Neuronal stem cell (in vitro differentiated cells): ENCODE data around the gene SATL1.

Source experiments
- DNase-seq: peaks from one replicate; pipeline ENCODE4 v3.0.0-alpha.2; 2013; ENCODE audit warnings: low spot score
- H2AFZ ChIP-seq: one replicate; pipeline ENCODE4 v1.6.1; 2013; ENCODE audit warnings: mild to moderate bottlenecking, low read length, inconsistent platforms
- H2AK5ac ChIP-seq: 2 replicates; pipeline ENCODE4 v1.6.1; 2013; ENCODE audit warnings: low read depth, mild to moderate bottlenecking, inconsistent platforms, low read length, moderate library complexity, mixed read lengths
- H2BK120ac ChIP-seq: 2 replicates; pipeline ENCODE4 v1.6.1; 2013; ENCODE audit warnings: low read depth, mild to moderate bottlenecking, inconsistent platforms, low read length, moderate library complexity, mixed read lengths
- H2BK12ac ChIP-seq: one replicate; pipeline ENCODE4 v1.6.1; 2013; ENCODE audit warnings: low read length, inconsistent platforms
- H2BK15ac ChIP-seq: 2 replicates; pipeline ENCODE4 v1.6.1; 2013; ENCODE audit warnings: mild to moderate bottlenecking, low read length, inconsistent platforms, mixed read lengths
- H2BK5ac ChIP-seq: one replicate; pipeline ENCODE4 v1.6.1; 2013; ENCODE audit warnings: inconsistent platforms, mild to moderate bottlenecking, low read length, moderate library complexity
- H3K14ac ChIP-seq: one replicate; pipeline ENCODE4 v1.6.1; 2013; ENCODE audit warnings: low read length, inconsistent platforms
- H3K18ac ChIP-seq: 2 replicates; pipeline ENCODE4 v1.6.1; 2013; ENCODE audit warnings: low read length, inconsistent platforms
- H3K23ac ChIP-seq: 2 replicates; pipeline ENCODE4 v1.6.1; 2013; ENCODE audit warnings: low read depth, mild to moderate bottlenecking, mixed read lengths, low read length, inconsistent platforms; ENCODE audit not compliant: poor library complexity
- H3K27ac ChIP-seq: replicated peaks from 3 replicates; pipeline ENCODE4 v1.5.1; 2013; ENCODE audit warnings: low read length, inconsistent platforms
- H3K27me3 ChIP-seq, 3 experiments: 2 replicates each; pipeline ENCODE4 v1.6.1; 2013; ENCODE audit warnings: low read length in 3 of 3, mild to moderate bottlenecking in 2 of 3, inconsistent platforms in 1 of 3, low read depth in 1 of 3, mixed read lengths in 1 of 3, moderate library complexity in 1 of 3; ENCODE audit not compliant: control insufficient read depth in 3 of 3, insufficient read depth in 3 of 3
- H3K36me3 ChIP-seq, 2 donors: replicated peaks in 1 of 2; 2 replicates each; pipeline ENCODE4 v1.6.1; 2013; ENCODE audit warnings: low read length in 2 of 2; ENCODE audit not compliant: control insufficient read depth in 2 of 2, insufficient read depth in 2 of 2
- H3K4ac ChIP-seq: 2 replicates; pipeline ENCODE4 v1.6.1; 2013; ENCODE audit warnings: inconsistent platforms, mild to moderate bottlenecking, low read length, moderate library complexity
- H3K4me1 ChIP-seq, 2 donors: 1 replicate in 1 of 2; 2 replicates in 1 of 2; pipeline ENCODE4 v1.6.1; 2013; ENCODE audit warnings: low read length in 2 of 2, low read depth in 1 of 2; ENCODE audit not compliant: control insufficient read depth in 2 of 2, insufficient read depth in 1 of 2
- H3K4me2 ChIP-seq: one replicate; pipeline ENCODE4 v1.6.1; 2013; ENCODE audit warnings: mild to moderate bottlenecking, low read length, inconsistent platforms; ENCODE audit not compliant: insufficient read depth, poor library complexity, severe bottlenecking
- H3K4me3 ChIP-seq, 2 donors: 2 replicates each; pipeline ENCODE4 v1.5.1; 2013; ENCODE audit warnings: low read length in 2 of 2, mild to moderate bottlenecking in 2 of 2, inconsistent platforms in 1 of 2, moderate library complexity in 1 of 2
- H3K79me1 ChIP-seq: one replicate; pipeline ENCODE4 v1.6.1; 2013; ENCODE audit warnings: low read depth, mild to moderate bottlenecking, inconsistent platforms, low read length, moderate library complexity
- H3K9ac ChIP-seq: one replicate; pipeline ENCODE4 v1.6.1; 2013; ENCODE audit warnings: mild to moderate bottlenecking, low read depth, low read length, inconsistent platforms; ENCODE audit not compliant: poor library complexity
- H3K9me3 ChIP-seq, 2 donors: replicated peaks in 1 of 2; 2 replicates each; pipeline versions ENCODE3 to v1.6.1; 2013; ENCODE audit warnings: low read length in 2 of 2, mild to moderate bottlenecking in 2 of 2, inconsistent platforms in 1 of 2, low read depth in 1 of 2, mixed read lengths in 1 of 2, moderate library complexity in 1 of 2; ENCODE audit not compliant: control insufficient read depth in 2 of 2, insufficient read depth in 1 of 2
- H4K8ac ChIP-seq: one replicate; pipeline ENCODE4 v1.6.1; 2013; ENCODE audit warnings: low read depth, mild to moderate bottlenecking, inconsistent platforms, low read length, moderate library complexity
- H4K91ac ChIP-seq: one replicate; pipeline ENCODE4 v1.6.1; 2013; ENCODE audit warnings: low read length, low read depth, mild to moderate bottlenecking, inconsistent platforms; ENCODE audit not compliant: poor library complexity
- WGBS, 2 donors: extraction: QIAGEN DNeasy Blood & Tissue Kit; methylation state at CpG; one replicate each; pipeline ENCODE4 v1.1.7; 2013; ENCODE audit warnings: missing lambda C conversion rate in 2 of 2, mixed read lengths in 1 of 2; ENCODE audit not compliant: insufficient read length in 2 of 2, insufficient replicate concordance in 1 of 2; ENCODE audit errors: extremely low coverage in 2 of 2; 5-methylcytosine and 5-hydroxymethylcytosine counted together

The SATL1 gene

GRCh38 chrX:85115252-85115651 lies 128.3 kb downstream of the SATL1 start:
- H3K18ac ChIP-seq: no peak overlapping the region
- H2BK12ac ChIP-seq: no peak overlapping the region
- no peak overlapping the region for H3K27ac ChIP-seq
- no peak overlapping the region for H2AFZ ChIP-seq
- H3K4me1 ChIP-seq: no peaks in the 10 kb centered on the region
- H3K9ac ChIP-seq: no peak overlapping the region
- no peak overlapping the region for H2BK5ac ChIP-seq
- H3K4me3 ChIP-seq: no peak overlapping the region
- no peaks in the 10 kb centered on the region for H3K79me1 ChIP-seq
- H4K91ac ChIP-seq: no peak overlapping the region
- no peak overlapping the region for H4K8ac ChIP-seq
- no peak overlapping the region for H3K14ac ChIP-seq
- no CpG with 5 or more reads among the region's 1 CpG for WGBS, 2 donors
- no peak overlapping the region for H3K4me2 ChIP-seq
- no peak overlapping the region for H2AK5ac ChIP-seq
- H3K9me3 ChIP-seq: no peaks in the 10 kb centered on the region
- no peak overlapping the region for H2BK120ac ChIP-seq
- no peak overlapping the region for H2BK15ac ChIP-seq
- no peaks in the 10 kb centered on the region for H3K27me3 ChIP-seq
- H3K36me3 ChIP-seq: no peaks in the 10 kb centered on the region
- no peak for DNase-seq
- H3K23ac ChIP-seq: no peak overlapping the region
- H3K4ac ChIP-seq: no peak overlapping the region

- Histone ChIP-seq H4K8ac (no peak overlapping the region), H3K18ac (no peak overlapping the region), H3K4ac (no peak overlapping the region), H4K91ac (no peak overlapping the region), H3K4me3 (no peak overlapping the region), H3K23ac (no peak overlapping the region), H3K4me2 (no peak overlapping the region), H3K27ac (no peak overlapping the region), H3K79me1 (no peaks in the 10 kb centered on the region), H2BK12ac (no peak overlapping the region), H3K14ac (no peak overlapping the region), H3K36me3 (no peaks in the 10 kb centered on the region), H3K27me3 (no peaks in the 10 kb centered on the region), H3K4me1 (no peaks in the 10 kb centered on the region), H3K9ac (no peak overlapping the region), H2AFZ (no peak overlapping the region), H2BK120ac (no peak overlapping the region), H3K9me3 (no peaks in the 10 kb centered on the region), H2AK5ac (no peak overlapping the region), H2BK15ac (no peak overlapping the region), H2BK5ac (no peak overlapping the region)
- no peak for DNase-seq
These were observed 128.8 kb downstream of the SATL1 start for GRCh38 chrX:85114776-85115175.

GRCh38 chrX:85114171-85114570 lies 129.4 kb downstream of the SATL1 start:
- WGBS, 2 donors: no CpG with 5 or more reads among the region's 3 CpGs
- Histone ChIP-seq H3K79me1 (no peaks in the 10 kb centered on the region), H4K91ac (no peak overlapping the region), H2BK12ac (no peak overlapping the region), H2BK5ac (no peak overlapping the region), H2AK5ac (no peak overlapping the region), H4K8ac (no peak overlapping the region), H3K23ac (no peak overlapping the region), H3K27ac (no peak overlapping the region), H3K4ac (no peak overlapping the region), H3K14ac (no peak overlapping the region), H2BK120ac (no peak overlapping the region), H3K9ac (no peak overlapping the region), H3K36me3 (no peaks in the 10 kb centered on the region), H3K9me3 (no peaks in the 10 kb centered on the region), H3K4me1 (no peaks in the 10 kb centered on the region), H3K4me2 (no peak overlapping the region), H2BK15ac (no peak overlapping the region), H2AFZ (no peak overlapping the region), H3K27me3 (no peaks in the 10 kb centered on the region), H3K18ac (no peak overlapping the region), H3K4me3 (no peak overlapping the region)
- DNase-seq: no peak

GRCh38 chrX:85113746-85114145 lies 129.8 kb downstream of the SATL1 start:
- H3K14ac ChIP-seq: no peak overlapping the region
- no peak overlapping the region for H3K4me2 ChIP-seq
- H3K36me3 ChIP-seq: no peaks in the 10 kb centered on the region
- no peaks in the 10 kb centered on the region for H3K4me1 ChIP-seq
- H2AK5ac ChIP-seq: no peak overlapping the region
- no peak overlapping the region for H3K18ac ChIP-seq
- H3K23ac ChIP-seq: no peak overlapping the region
- no peak overlapping the region for H2BK5ac ChIP-seq
- H3K9ac ChIP-seq: no peak overlapping the region
- no peaks in the 10 kb centered on the region for H3K9me3 ChIP-seq
- no peak overlapping the region for H2BK12ac ChIP-seq
- H3K4ac ChIP-seq: no peak overlapping the region
- no peak overlapping the region for H4K91ac ChIP-seq
- H3K79me1 ChIP-seq: no peaks in the 10 kb centered on the region
- no peak overlapping the region for H2BK120ac ChIP-seq
- no CpG with 5 or more reads among the region's 2 CpGs for WGBS, 2 donors
- H2BK15ac ChIP-seq: no peak overlapping the region
- H3K27me3 ChIP-seq: no peaks in the 10 kb centered on the region
- no peak overlapping the region for H4K8ac ChIP-seq
- no peak overlapping the region for H3K4me3 ChIP-seq
- no peak overlapping the region for H2AFZ ChIP-seq
- no peak overlapping the region for H3K27ac ChIP-seq
- DNase-seq: no peak
